ENCODE data around the gene S1PR5. TPM values are rescaled to one million over a fixed set of nuclear protein-coding genes. Genes with fewer than 3 reads are reported as not detected.

S1PR5 gene
- total RNA-seq, 2 donors from 2014 or later = 1.2 to 5.1 TPM

GRCh38 chr19:10486551-10486950 lies 30.7 kb downstream of the S1PR5 start:
- no peak for TF ChIP-seq CTCF (conservative IDR thresholded peaks at IDR 0.05)
- H3K27me3 ChIP-seq (ENCODE audit: control insufficient read depth, insufficient read depth, low read length, poor library complexity, severe bottlenecking) = no peaks in the 10 kb centered on the region
- no peak overlapping the region for H3K4me3 Mint-ChIP-seq
- H3K4me1 Mint-ChIP-seq = no peaks in the 10 kb centered on the region
- WGBS, 2 experiments (ENCODE audit: insufficient coverage in 1 of 2, insufficient read length in 1 of 2) = 95 to 98% methylated on average over 10 to 13 of the region's 13 CpGs
- H3K36me3 Mint-ChIP-seq (ENCODE audit: low read depth) = peaks cover 45% of the 10 kb centered on the region
- no peak overlapping the region for H3K27ac ChIP-seq (ENCODE audit: low read depth, low read length)
- no peak overlapping the region for H3K4me3 ChIP-seq (ENCODE audit: low read length)
- no peak overlapping the region for H3K9ac ChIP-seq (ENCODE audit: extremely low read depth, low read length, poor library complexity, severe bottlenecking)
- H3K27me3 Mint-ChIP-seq (ENCODE audit: insufficient read depth) = no peaks in the 10 kb centered on the region
- no peaks in the 10 kb centered on the region for H3K9me3 ChIP-seq (ENCODE audit: control insufficient read depth, low read length)
- H3K36me3 ChIP-seq (ENCODE audit: control insufficient read depth, insufficient read depth, low read length) = peaks cover 39% of the 10 kb centered on the region
- H3K27ac Mint-ChIP-seq = no peak overlapping the region
- DNase-seq = no peak
- no peaks in the 10 kb centered on the region for H3K4me1 ChIP-seq (ENCODE audit: control insufficient read depth, insufficient read depth, low read length)
- no peaks in the 10 kb centered on the region for H3K9me3 Mint-ChIP-seq

GRCh38 chr19:10478903-10479384 lies 38.3 kb downstream of the S1PR5 start:
- Mint-ChIP-seq H3K4me3 (no peak overlapping the region), H3K4me1 (no peaks in the 10 kb centered on the region), H3K9me3 (no peaks in the 10 kb centered on the region), H3K27ac (no peak overlapping the region), H3K27me3 (ENCODE audit: insufficient read depth) (peaks cover 23% of the 10 kb centered on the region), H3K36me3 (ENCODE audit: low read depth) (no peaks in the 10 kb centered on the region)
- peak; percentile 89 for TF ChIP-seq CTCF (conservative IDR thresholded peaks at IDR 0.05)
- Histone ChIP-seq H3K4me3 (ENCODE audit: low read length) (no peak overlapping the region), H3K9me3 (ENCODE audit: control insufficient read depth, low read length) (no peaks in the 10 kb centered on the region), H3K36me3 (ENCODE audit: control insufficient read depth, insufficient read depth, low read length) (no peaks in the 10 kb centered on the region), H3K27ac (ENCODE audit: low read depth, low read length) (no peak overlapping the region), H3K4me1 (ENCODE audit: control insufficient read depth, insufficient read depth, low read length) (no peaks in the 10 kb centered on the region), H3K9ac (ENCODE audit: extremely low read depth, low read length, poor library complexity, severe bottlenecking) (no peak overlapping the region), H3K27me3 (ENCODE audit: control insufficient read depth, insufficient read depth, low read length, poor library complexity, severe bottlenecking) (peaks cover 7% of the 10 kb centered on the region)
- 10 to 13% methylated on average over 21 to 36 of the region's 36 CpGs for WGBS, 2 experiments (ENCODE audit: insufficient coverage in 1 of 2, insufficient read length in 1 of 2)
- peak; percentile 98 for DNase-seq

GRCh38 chr19:10478476-10478875 lies 38.8 kb downstream of the S1PR5 start:
- TF ChIP-seq CTCF (conservative IDR thresholded peaks at IDR 0.05) = no peak
- DNase-seq = no peak
- H3K4me1 Mint-ChIP-seq = no peaks in the 10 kb centered on the region
- no peak overlapping the region for H3K4me3 ChIP-seq (ENCODE audit: low read length)
- 67% methylated on average over 2 to 5 of the region's 5 CpGs for WGBS, 2 experiments (ENCODE audit: insufficient coverage in 1 of 2, insufficient read length in 1 of 2)
- no peak overlapping the region for H3K4me3 Mint-ChIP-seq
- no peak overlapping the region for H3K27ac Mint-ChIP-seq
- no peaks in the 10 kb centered on the region for H3K36me3 Mint-ChIP-seq (ENCODE audit: low read depth)
- H3K27me3 ChIP-seq (ENCODE audit: control insufficient read depth, insufficient read depth, low read length, poor library complexity, severe bottlenecking) = peaks cover 7% of the 10 kb centered on the region
- no peaks in the 10 kb centered on the region for H3K9me3 Mint-ChIP-seq
- no peaks in the 10 kb centered on the region for H3K36me3 ChIP-seq (ENCODE audit: control insufficient read depth, insufficient read depth, low read length)
- no peak overlapping the region for H3K9ac ChIP-seq (ENCODE audit: extremely low read depth, low read length, poor library complexity, severe bottlenecking)
- no peaks in the 10 kb centered on the region for H3K4me1 ChIP-seq (ENCODE audit: control insufficient read depth, insufficient read depth, low read length)
- no peaks in the 10 kb centered on the region for H3K9me3 ChIP-seq (ENCODE audit: control insufficient read depth, low read length)
- peaks cover 23% of the 10 kb centered on the region for H3K27me3 Mint-ChIP-seq (ENCODE audit: insufficient read depth)
- H3K27ac ChIP-seq (ENCODE audit: low read depth, low read length) = no peak overlapping the region
